ENCODE measurements around the gene TRAPPC14.

TRAPPC14 gene

GRCh38 chr7:100107125-100107737 lies 51.3 kb downstream of the TRAPPC14 start:
- peaks cover 8% of the 10 kb centered on the region for H3K4me1 ChIP-seq (ENCODE audit: control insufficient read depth, insufficient read depth, low read length)
- no peak overlapping the region for H3K9ac ChIP-seq (ENCODE audit: low read length in 2 of 2)
- H3K36me3 ChIP-seq (ENCODE audit: control insufficient read depth in 2 of 2, insufficient read depth in 2 of 2, low read length in 2 of 2): peaks cover 28 to 53% of the 10 kb centered on the region in 2 donors
- no peak overlapping the region for H3K27ac ChIP-seq (ENCODE audit: low read length)
- no peak overlapping the region for H3K4me3 ChIP-seq (ENCODE audit: low read length in 2 of 2)
- no peaks in the 10 kb centered on the region for H3K27me3 ChIP-seq (ENCODE audit: control insufficient read depth in 1 of 2, insufficient read depth in 2 of 2, low read length in 2 of 2)
- no peaks in the 10 kb centered on the region for H3K9me3 ChIP-seq (ENCODE audit: control insufficient read depth in 2 of 2, low read length in 2 of 2)

- Histone ChIP-seq H3K9ac (ENCODE audit: low read length in 2 of 2) (no peak overlapping the region), H3K27ac (ENCODE audit: low read length) (no peak overlapping the region), H3K36me3 (ENCODE audit: control insufficient read depth in 2 of 2, insufficient read depth in 2 of 2, low read length in 2 of 2) (peaks cover 24 to 51% of the 10 kb centered on the region in 2 donors), H3K4me1 (ENCODE audit: control insufficient read depth, insufficient read depth, low read length) (peaks cover 9% of the 10 kb centered on the region), H3K9me3 (ENCODE audit: control insufficient read depth in 2 of 2, low read length in 2 of 2) (no peaks in the 10 kb centered on the region), H3K4me3 (ENCODE audit: low read length in 2 of 2) (no peak overlapping the region), H3K27me3 (ENCODE audit: control insufficient read depth in 1 of 2, insufficient read depth in 2 of 2, low read length in 2 of 2) (no peaks in the 10 kb centered on the region)
These were observed 51.9 kb downstream of the TRAPPC14 start for GRCh38 chr7:100106633-100107032.

- Histone ChIP-seq H3K9me3 (ENCODE audit: control insufficient read depth in 2 of 2, low read length in 2 of 2) (no peaks in the 10 kb centered on the region), H3K27me3 (ENCODE audit: control insufficient read depth in 1 of 2, insufficient read depth in 2 of 2, low read length in 2 of 2) (no peaks in the 10 kb centered on the region), H3K4me3 (ENCODE audit: low read length in 2 of 2) (no peak overlapping the region), H3K36me3 (ENCODE audit: control insufficient read depth in 2 of 2, insufficient read depth in 2 of 2, low read length in 2 of 2) (peaks cover 19 to 44% of the 10 kb centered on the region in 2 donors), H3K9ac (ENCODE audit: low read length in 2 of 2) (no peak overlapping the region), H3K27ac (ENCODE audit: low read length) (no peak overlapping the region), H3K4me1 (ENCODE audit: control insufficient read depth, insufficient read depth, low read length) (peaks cover 12% of the 10 kb centered on the region)
These were observed 53.0 kb downstream of the TRAPPC14 start for GRCh38 chr7:100105534-100105933.

Data from stomach smooth muscle (tissue), 2 donors.